DND-41 (cell line): ENCODE results near the gene AP1G2.

Experiments
- CTCF ChIP-seq: IDR thresholded peaks from 2 replicates; pipeline ENCODE4 v1.5.1; 2012; ENCODE audit warnings: borderline replicate concordance, low read length, moderate library complexity, mild to moderate bottlenecking; ENCODE audit not compliant: poor library complexity, severe bottlenecking; ENCODE audit errors: extremely low read depth
- EZH2 ChIP-seq: IDR thresholded peaks from 3 replicates; pipeline ENCODE4 v1.6.1; 2012; ENCODE audit warnings: borderline replicate concordance, low read depth, mild to moderate bottlenecking, moderate library complexity, low read length, inconsistent platforms; ENCODE audit not compliant: severe bottlenecking

- no peak for TF ChIP-seq CTCF
- no peak for TF ChIP-seq EZH2
These were observed 4.3 kb upstream of the AP1G2 start for GRCh38 chr14:23571701-23572523.
